Transverse colon (tissue), 4 donors: ENCODE measurements around the gene MYH15. TPM values are rescaled to one million over a fixed set of nuclear protein-coding genes. Genes with fewer than 3 reads are reported as not detected.

Experiments used
- DNase-seq: peaks from one replicate; pipeline ENCODE4 v3.0.0-alpha.2; 2019
- H3K27ac ChIP-seq, 4 donors: fragments of 200-600 bp; sonication (generic); 2 replicates each; pipeline ENCODE4 v1.5.1; 2016 to 2018; ENCODE audit warnings: inconsistent platforms in 4 of 4
- H3K27me3 ChIP-seq: fragments of 200-600 bp; sonication (generic); 2 replicates; pipeline ENCODE4 v1.5.1; 2017; ENCODE audit warnings: inconsistent platforms
- H3K36me3 ChIP-seq, 4 donors: fragments of 200-600 bp; sonication (generic); 2 replicates each; pipeline ENCODE4 v1.5.1; 2017 to 2019; ENCODE audit warnings: inconsistent platforms in 4 of 4
- H3K4me1 ChIP-seq, 4 donors: fragments of 200-600 bp; sonication (generic); 2 replicates each; pipeline ENCODE4 v1.5.1; 2017 to 2020; ENCODE audit warnings: inconsistent platforms in 4 of 4
- H3K4me3 ChIP-seq, 4 donors: fragments of 200-600 bp; sonication (generic); 1 replicate in 1 of 4; 2 replicates in 3 of 4; pipeline versions ENCODE4 v1.5.1 to v1.6.1; 2017 to 2019; ENCODE audit warnings: inconsistent platforms in 4 of 4
- H3K9me3 ChIP-seq, 2 donors: fragments of 200-600 bp; sonication (generic); 2 replicates each; pipeline ENCODE4 v1.5.1; 2017 to 2019; ENCODE audit warnings: inconsistent platforms in 2 of 2
- EP300 ChIP-seq: sonication (generic); formaldehyde crosslinking; IDR thresholded peaks from one replicate; pipeline ENCODE4 v1.6.1; 2017; ENCODE audit warnings: antibody characterized with exemption, low read depth
- POLR2A ChIP-seq: fragments of 450-650 bp; IDR thresholded peaks from one replicate; pipeline ENCODE4 v1.6.1; 2016; ENCODE audit warnings: antibody characterized with exemption, mild to moderate bottlenecking, moderate library complexity
- POLR2AphosphoS5 ChIP-seq, 3 donors: sonication (generic); formaldehyde crosslinking; IDR thresholded peaks; one replicate each; pipeline ENCODE4 v1.6.1; 2016; ENCODE audit warnings: antibody characterized with exemption in 3 of 3
- WGBS, 2 donors: methylation state at CpG; one replicate each; pipeline ENCODE4 v1.1.5; 2018; ENCODE audit warnings: low coverage in 1 of 2; 5-methylcytosine and 5-hydroxymethylcytosine counted together
- in situ Hi-C, 4 donors: fragments of 200-750 bp; cut with MboI; loops; one replicate each; pipeline versions ENCODE4 v1.15.0 to v1.15.1; 2017; ENCODE audit warnings: low sequenced_read_pairs in 3 of 4, low pct_ligation_motif_present in 1 of 4, low pct_unique_long_range_greater_than_20kb in 1 of 4
- intact Hi-C: fragments of 100-400 bp; cut with DNase I; formaldehyde crosslinking; loops from one replicate; pipeline ENCODE4 v1.15.1; 2023; ENCODE audit warnings: low total_unique reads
- total RNA-seq, 4 donors: library from RNA; depleted of rRNA; stranded (reverse); fragments of >200 nt; gene quantifications; one replicate each; pipeline ENCODE4 v1.1.0, GENCODE V29; 2016
- TF ChIP-seq, protein P1 (sequence below), 5 experiments: fragments of 200-600 bp in 3 of 5; fragments of 450-650 bp in 2 of 5; sonication (generic) in 3 of 5; IDR thresholded peaks; 1 replicate in 2 of 5; 2 replicates in 3 of 5; pipeline ENCODE4 v1.5.1; 2016 to 2017; ENCODE audit warnings: antibody characterized with exemption in 5 of 5, inconsistent platforms in 3 of 5, mild to moderate bottlenecking in 2 of 5, moderate library complexity in 1 of 5

Gene MYH15
- total RNA-seq, 4 donors from 2014 or later, result 0.16 to 0.41 TPM; not detected in 2

- TF ChIP-seq POLR2AphosphoS5 (IDR thresholded peaks at IDR 0.05) (no peak), EP300 (no peak)
- TF ChIP-seq, protein P1, sequence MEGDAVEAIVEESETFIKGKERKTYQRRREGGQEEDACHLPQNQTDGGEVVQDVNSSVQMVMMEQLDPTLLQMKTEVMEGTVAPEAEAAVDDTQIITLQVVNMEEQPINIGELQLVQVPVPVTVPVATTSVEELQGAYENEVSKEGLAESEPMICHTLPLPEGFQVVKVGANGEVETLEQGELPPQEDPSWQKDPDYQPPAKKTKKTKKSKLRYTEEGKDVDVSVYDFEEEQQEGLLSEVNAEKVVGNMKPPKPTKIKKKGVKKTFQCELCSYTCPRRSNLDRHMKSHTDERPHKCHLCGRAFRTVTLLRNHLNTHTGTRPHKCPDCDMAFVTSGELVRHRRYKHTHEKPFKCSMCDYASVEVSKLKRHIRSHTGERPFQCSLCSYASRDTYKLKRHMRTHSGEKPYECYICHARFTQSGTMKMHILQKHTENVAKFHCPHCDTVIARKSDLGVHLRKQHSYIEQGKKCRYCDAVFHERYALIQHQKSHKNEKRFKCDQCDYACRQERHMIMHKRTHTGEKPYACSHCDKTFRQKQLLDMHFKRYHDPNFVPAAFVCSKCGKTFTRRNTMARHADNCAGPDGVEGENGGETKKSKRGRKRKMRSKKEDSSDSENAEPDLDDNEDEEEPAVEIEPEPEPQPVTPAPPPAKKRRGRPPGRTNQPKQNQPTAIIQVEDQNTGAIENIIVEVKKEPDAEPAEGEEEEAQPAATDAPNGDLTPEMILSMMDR (IDR thresholded peaks at IDR 0.05), result no peak
- Histone ChIP-seq H3K27me3 (no peaks in the 10 kb centered on the region), H3K4me3 (no peak overlapping the region), H3K27ac (no peak overlapping the region), H3K4me1 (peaks cover 0 to 11% (median 0%) of the 10 kb centered on the region in 4 donors), H3K9me3 (peaks cover 7 to 8% of the 10 kb centered on the region in 2 donors), H3K36me3 (no peaks in the 10 kb centered on the region)
- in situ Hi-C loops (no loop called here), intact Hi-C loops (no loop called here)
- DNase-seq, result no peak
- WGBS, 2 donors, result 74 to 79% methylated on average over 2 of the region's 2 CpGs
Measured at GRCh38 chr3:108441518-108441917, 68.9 kb downstream of the MYH15 start.

- intact Hi-C loops, result no loop called here
- DNase-seq, result no peak
- peaks cover 0 to 11% (median 0%) of the 10 kb centered on the region in 4 donors for H3K4me1 ChIP-seq
- no peaks in the 10 kb centered on the region for H3K27me3 ChIP-seq
- no peak overlapping the region for H3K4me3 ChIP-seq
- peaks cover 3 to 4% of the 10 kb centered on the region in 2 donors for H3K9me3 ChIP-seq
- no peaks in the 10 kb centered on the region for H3K36me3 ChIP-seq
- TF ChIP-seq EP300, result no peak
- 65 to 79% methylated on average over 6 to 7 of the region's 7 CpGs for WGBS, 2 donors
- in situ Hi-C loops, result no loop called here
- no peak overlapping the region for H3K27ac ChIP-seq
Measured at GRCh38 chr3:108441071-108441507, 69.3 kb downstream of the MYH15 start.

- in situ Hi-C loops (no loop called here), intact Hi-C loops (no loop called here)
- no peak for DNase-seq
- H3K9me3 ChIP-seq, result no peaks in the 10 kb centered on the region
- no peaks in the 10 kb centered on the region for H3K27me3 ChIP-seq
- H3K4me1 ChIP-seq, result peaks cover 0 to 11% (median 0%) of the 10 kb centered on the region in 4 donors
- TF ChIP-seq, protein P1 (IDR thresholded peaks at IDR 0.05), result no peak
- TF ChIP-seq POLR2A, result no peak
- TF ChIP-seq POLR2AphosphoS5 (IDR thresholded peaks at IDR 0.05), result no peak
- TF ChIP-seq EP300, result no peak
- no peak overlapping the region for H3K4me3 ChIP-seq
- no peaks in the 10 kb centered on the region for H3K36me3 ChIP-seq
- H3K27ac ChIP-seq, result no peak overlapping the region
Measured at GRCh38 chr3:108438542-108438941, 71.9 kb downstream of the MYH15 start.

GRCh38 chr3:108437439-108437838, 73.0 kb downstream of the MYH15 start:
- intact Hi-C loops (no loop called here), in situ Hi-C loops (no loop called here)
- H3K4me1 ChIP-seq, result peaks cover 0 to 11% (median 0%) of the 10 kb centered on the region in 4 donors
- H3K27me3 ChIP-seq, result no peaks in the 10 kb centered on the region
- peak; percentile 67 for DNase-seq
- peaks cover 0 to 3% of the 10 kb centered on the region in 2 donors for H3K9me3 ChIP-seq
- H3K4me3 ChIP-seq, result no peak overlapping the region
- H3K36me3 ChIP-seq, result no peaks in the 10 kb centered on the region
- no peak for TF ChIP-seq POLR2AphosphoS5 (IDR thresholded peaks at IDR 0.05)
- TF ChIP-seq, protein P1 (IDR thresholded peaks at IDR 0.05), result peak in 1 of 5 experiments; percentile 15
- H3K27ac ChIP-seq, result peak overlapping the region in 1 of 4 donors; percentile 26
- 32 to 47% methylated on average over 3 of the region's 3 CpGs for WGBS, 2 donors

DNA sequence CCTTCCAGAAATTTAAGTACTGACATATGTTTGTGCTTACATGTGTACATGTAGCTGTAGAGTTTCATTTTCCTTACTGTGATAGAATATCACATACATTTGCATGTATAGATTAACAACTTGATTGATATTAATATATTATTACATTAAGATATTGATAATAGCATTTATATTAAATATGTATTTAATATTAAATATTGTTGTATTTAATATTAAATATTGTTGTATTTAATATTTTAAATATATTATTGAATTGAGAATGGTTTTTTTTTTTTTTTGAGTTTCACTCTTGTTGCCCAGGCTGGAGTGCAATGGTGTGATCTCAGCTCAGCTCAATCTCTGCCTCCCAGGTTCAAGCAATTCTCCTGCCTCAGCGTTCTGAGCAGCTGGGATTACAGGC, 76.5 kb downstream of the MYH15 start:
- intact Hi-C loops, result no loop called here
- Histone ChIP-seq H3K4me1 (peaks cover 0 to 11% (median 0%) of the 10 kb centered on the region in 4 donors), H3K4me3 (no peak overlapping the region), H3K27me3 (no peaks in the 10 kb centered on the region), H3K36me3 (no peaks in the 10 kb centered on the region), H3K27ac (no peak overlapping the region), H3K9me3 (peaks cover 0 to 3% of the 10 kb centered on the region in 2 donors)
- 81 to 100% methylated on average over 1 of the region's 1 CpG for WGBS, 2 donors
- TF ChIP-seq POLR2A (no peak), EP300 (no peak), POLR2AphosphoS5 (IDR thresholded peaks at IDR 0.05) (no peak)
- TF ChIP-seq, protein P1 (IDR thresholded peaks at IDR 0.05), result no peak
- DNase-seq, result no peak
- in situ Hi-C loops, result no loop called here
